GM23338 (cell line): ENCODE measurements around the gene CCNY. TPM values are rescaled to one million over a fixed set of nuclear protein-coding genes. Genes with fewer than 3 reads are reported as not detected.
A peak's percentile ranks its signal among the peaks of the same experiment; 100 is the strongest.

ENCODE experiments used
- ATAC-seq: fragments of 200-7000 bp; cut with Tn5 transposase; 3 replicates; pipeline ENCODE4 v1.9.1; 2020
- DNase-seq: peaks from one replicate; pipeline ENCODE4 v3.0.0-alpha.2; 2015; ENCODE audit warnings: low spot score
- H2AFZ ChIP-seq: fragments of 200-600 bp; sonication (generic); 2 replicates; pipeline ENCODE4 v1.8.0; 2016; ENCODE audit warnings: antibody characterized with exemption, mild to moderate bottlenecking, moderate library complexity
- H3F3A ChIP-seq: fragments of 200-600 bp; sonication (generic); replicated peaks from 2 replicates; pipeline ENCODE4 v1.8.0; 2017; ENCODE audit warnings: antibody characterized with exemption, mixed run types, low read depth
- H3K27ac ChIP-seq: fragments of 200-600 bp; sonication (generic); 2 replicates; pipeline ENCODE4 v1.6.1; 2016; ENCODE audit warnings: low read depth
- H3K27me3 ChIP-seq: fragments of 200-600 bp; sonication (generic); 2 replicates; pipeline ENCODE4 v1.8.0; 2016; ENCODE audit warnings: mild to moderate bottlenecking, mixed run types, moderate library complexity; ENCODE audit not compliant: insufficient read depth
- H3K36me3 ChIP-seq: fragments of 200-600 bp; sonication (generic); 2 replicates; pipeline ENCODE4 v1.8.0; 2016; ENCODE audit warnings: mild to moderate bottlenecking; ENCODE audit not compliant: insufficient read depth
- H3K4me1 ChIP-seq: fragments of 200-600 bp; sonication (generic); 2 replicates; pipeline ENCODE4 v1.8.0; 2016; ENCODE audit warnings: mild to moderate bottlenecking, moderate library complexity; ENCODE audit not compliant: insufficient read depth
- H3K4me2 ChIP-seq: fragments of 200-600 bp; sonication (generic); 2 replicates; pipeline ENCODE4 v1.7.1; 2017; ENCODE audit warnings: mixed run types
- H3K4me3 ChIP-seq: fragments of 200-600 bp; sonication (generic); 2 replicates; pipeline ENCODE4 v1.6.1; 2016; ENCODE audit warnings: mixed run types
- H3K79me2 ChIP-seq: fragments of 200-600 bp; sonication (generic); replicated peaks from 2 replicates; pipeline ENCODE4 v1.8.0; 2017; ENCODE audit warnings: mild to moderate bottlenecking; ENCODE audit not compliant: insufficient read depth
- H3K9me2 ChIP-seq: fragments of 200-600 bp; sonication (generic); 2 replicates; pipeline ENCODE4 v1.8.0; 2017; ENCODE audit not compliant: insufficient read depth
- H4K20me1 ChIP-seq: fragments of 200-600 bp; sonication (generic); replicated peaks from 2 replicates; pipeline ENCODE4 v1.8.0; 2017; ENCODE audit warnings: mild to moderate bottlenecking; ENCODE audit not compliant: insufficient read depth
- H3K27ac Mint-ChIP-seq: 2 replicates; pipeline ENCODE4 v1.8.0; 2020; ENCODE audit warnings: inconsistent platforms, mild to moderate bottlenecking, moderate library complexity, mixed read lengths
- H3K27me3 Mint-ChIP-seq: 3 replicates; pipeline ENCODE4 v1.8.0; 2022; ENCODE audit warnings: low read depth, mild to moderate bottlenecking, moderate library complexity, mixed read lengths, inconsistent platforms; ENCODE audit not compliant: insufficient read depth, poor library complexity
- H3K36me3 Mint-ChIP-seq: 3 replicates; pipeline ENCODE4 v1.8.0; 2021; ENCODE audit warnings: low read depth, mild to moderate bottlenecking, inconsistent platforms, moderate library complexity, mixed read lengths
- H3K4me1 Mint-ChIP-seq: 3 replicates; pipeline ENCODE4 v1.8.0; 2020; ENCODE audit warnings: mild to moderate bottlenecking, inconsistent platforms, mixed read lengths
- H3K4me3 Mint-ChIP-seq: 3 replicates; pipeline ENCODE4 v1.8.0; 2021; ENCODE audit warnings: moderate library complexity, mild to moderate bottlenecking, inconsistent platforms, mixed read lengths
- H3K9me3 Mint-ChIP-seq: 3 replicates; pipeline ENCODE4 v1.8.0; 2020; ENCODE audit warnings: moderate library complexity, mild to moderate bottlenecking, inconsistent platforms, mixed read lengths
- STAT1 ChIP-seq: IDR thresholded peaks from one replicate; pipeline ENCODE4 v1.6.1; 2016; ENCODE audit warnings: antibody characterized with exemption; ENCODE audit not compliant: unreplicated experiment
- ZNF331 ChIP-seq: fragments of 250-450 bp; sonication (Bioruptor Pico); IDR thresholded peaks from 2 replicates; pipeline ENCODE4 v1.5.0; 2020; ENCODE audit warnings: low read depth, mild to moderate bottlenecking, moderate library complexity
- polyA plus RNA-seq: library from polyadenylated mRNA; unstranded; fragments of >200 nt; fragmentation: Nextera tagmentation; extraction: Ambion mirVana; gene quantifications from 2 replicates; pipeline ENCODE4 v1.2.1, GENCODE V29; 2016
- total RNA-seq: library from RNA; depleted of rRNA; stranded (reverse); fragments of >200 nt; shearing (Covaris generic); gene quantifications from 2 replicates; pipeline ENCODE4 v1.2.3, GENCODE V29; 2014
- TF ChIP-seq, protein P1 (sequence below): IDR thresholded peaks from 2 replicates; pipeline ENCODE4 v1.6.1; 2016; ENCODE audit warnings: antibody characterized with exemption
- TF ChIP-seq, protein P2 (sequence below), 2 experiments: fragments of 200-600 bp in 1 of 2; sonication (generic) in 1 of 2; conservative IDR thresholded peaks; 2 replicates each; pipeline versions ENCODE4 v1.5.1 to v1.6.1; 2016 to 2017; ENCODE audit warnings: antibody characterized with exemption in 2 of 2, low read depth in 2 of 2, mild to moderate bottlenecking in 2 of 2, moderate library complexity in 1 of 2
- TF ChIP-seq, protein P3 (sequence below): IDR thresholded peaks from one replicate; pipeline ENCODE4 v1.6.1; 2018; ENCODE audit warnings: antibody characterized with exemption; ENCODE audit not compliant: unreplicated experiment

Gene CCNY
- total and polyA plus RNA-seq, 2 experiments from 2014 or later: 14.2 to 29.0 TPM

DNA sequence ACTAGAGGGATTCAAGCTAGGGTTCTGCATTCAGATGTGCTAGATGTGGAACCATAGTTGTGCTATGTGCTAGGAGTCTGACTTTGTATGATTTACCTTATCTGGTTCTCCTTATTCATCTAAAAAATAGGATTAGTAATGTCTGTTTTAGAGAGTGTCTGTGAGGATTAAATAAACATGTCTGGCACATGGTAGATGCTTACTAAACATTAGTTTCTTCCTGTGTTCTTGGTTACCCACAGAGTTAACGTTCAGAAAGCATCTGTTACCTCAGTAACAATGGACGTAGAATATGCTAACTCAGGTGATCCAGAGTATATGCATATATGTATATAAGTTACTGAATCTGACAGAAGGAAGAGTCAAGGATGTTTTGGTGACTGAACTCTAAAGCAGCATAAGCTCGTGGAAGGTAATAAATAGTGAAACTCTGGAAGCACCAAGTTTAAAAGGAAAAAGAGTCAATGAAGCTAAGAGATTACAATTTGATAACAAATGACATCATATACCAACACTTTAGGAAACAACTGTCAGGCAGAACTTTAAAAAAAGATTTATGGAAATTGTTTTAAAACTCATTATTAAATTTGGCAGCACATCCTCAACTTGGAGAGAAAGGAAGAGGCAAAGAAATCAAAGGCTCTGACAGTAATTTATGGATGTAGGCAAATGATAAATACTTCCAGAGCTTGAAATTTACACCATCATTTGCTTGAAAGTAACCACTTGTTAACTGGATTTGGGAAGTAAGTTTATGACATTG, 127.0 kb downstream of the CCNY start:
- Mint-ChIP-seq H3K27ac (no peak overlapping the region), H3K4me3 (no peak overlapping the region), H3K36me3 (no peaks in the 10 kb centered on the region), H3K9me3 (no peaks in the 10 kb centered on the region), H3K27me3 (no peaks in the 10 kb centered on the region), H3K4me1 (peaks cover 39% of the 10 kb centered on the region)
- Histone ChIP-seq H3F3A (no peaks in the 10 kb centered on the region), H4K20me1 (0 out of 2 replicates have a peak, but pooled peaks cover under 1% of the 10 kb centered on the region), H3K27ac (no peak overlapping the region), H3K79me2 (peaks cover 87% of the 10 kb centered on the region), H3K9me2 (peaks cover 5% of the 10 kb centered on the region), H3K27me3 (no peaks in the 10 kb centered on the region), H3K36me3 (no peaks in the 10 kb centered on the region), H3K4me2 (0 out of 2 replicates have a peak overlapping the region, but pooled peaks have one; percentile 63), H3K4me1 (peaks cover 69% of the 10 kb centered on the region), H3K4me3 (no peak overlapping the region), H2AFZ (no peak overlapping the region)
- TF ChIP-seq, protein P1, sequence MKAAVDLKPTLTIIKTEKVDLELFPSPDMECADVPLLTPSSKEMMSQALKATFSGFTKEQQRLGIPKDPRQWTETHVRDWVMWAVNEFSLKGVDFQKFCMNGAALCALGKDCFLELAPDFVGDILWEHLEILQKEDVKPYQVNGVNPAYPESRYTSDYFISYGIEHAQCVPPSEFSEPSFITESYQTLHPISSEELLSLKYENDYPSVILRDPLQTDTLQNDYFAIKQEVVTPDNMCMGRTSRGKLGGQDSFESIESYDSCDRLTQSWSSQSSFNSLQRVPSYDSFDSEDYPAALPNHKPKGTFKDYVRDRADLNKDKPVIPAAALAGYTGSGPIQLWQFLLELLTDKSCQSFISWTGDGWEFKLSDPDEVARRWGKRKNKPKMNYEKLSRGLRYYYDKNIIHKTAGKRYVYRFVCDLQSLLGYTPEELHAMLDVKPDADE: no peak
- TF ChIP-seq, protein P2, sequence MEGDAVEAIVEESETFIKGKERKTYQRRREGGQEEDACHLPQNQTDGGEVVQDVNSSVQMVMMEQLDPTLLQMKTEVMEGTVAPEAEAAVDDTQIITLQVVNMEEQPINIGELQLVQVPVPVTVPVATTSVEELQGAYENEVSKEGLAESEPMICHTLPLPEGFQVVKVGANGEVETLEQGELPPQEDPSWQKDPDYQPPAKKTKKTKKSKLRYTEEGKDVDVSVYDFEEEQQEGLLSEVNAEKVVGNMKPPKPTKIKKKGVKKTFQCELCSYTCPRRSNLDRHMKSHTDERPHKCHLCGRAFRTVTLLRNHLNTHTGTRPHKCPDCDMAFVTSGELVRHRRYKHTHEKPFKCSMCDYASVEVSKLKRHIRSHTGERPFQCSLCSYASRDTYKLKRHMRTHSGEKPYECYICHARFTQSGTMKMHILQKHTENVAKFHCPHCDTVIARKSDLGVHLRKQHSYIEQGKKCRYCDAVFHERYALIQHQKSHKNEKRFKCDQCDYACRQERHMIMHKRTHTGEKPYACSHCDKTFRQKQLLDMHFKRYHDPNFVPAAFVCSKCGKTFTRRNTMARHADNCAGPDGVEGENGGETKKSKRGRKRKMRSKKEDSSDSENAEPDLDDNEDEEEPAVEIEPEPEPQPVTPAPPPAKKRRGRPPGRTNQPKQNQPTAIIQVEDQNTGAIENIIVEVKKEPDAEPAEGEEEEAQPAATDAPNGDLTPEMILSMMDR (conservative IDR thresholded peaks at IDR 0.05; ENCODE audit: low read depth in 2 of 2): no peak
- no peak for TF ChIP-seq ZNF331 (CRISPR knock-in tag)
- TF ChIP-seq STAT1: no peak
- TF ChIP-seq, protein P3, sequence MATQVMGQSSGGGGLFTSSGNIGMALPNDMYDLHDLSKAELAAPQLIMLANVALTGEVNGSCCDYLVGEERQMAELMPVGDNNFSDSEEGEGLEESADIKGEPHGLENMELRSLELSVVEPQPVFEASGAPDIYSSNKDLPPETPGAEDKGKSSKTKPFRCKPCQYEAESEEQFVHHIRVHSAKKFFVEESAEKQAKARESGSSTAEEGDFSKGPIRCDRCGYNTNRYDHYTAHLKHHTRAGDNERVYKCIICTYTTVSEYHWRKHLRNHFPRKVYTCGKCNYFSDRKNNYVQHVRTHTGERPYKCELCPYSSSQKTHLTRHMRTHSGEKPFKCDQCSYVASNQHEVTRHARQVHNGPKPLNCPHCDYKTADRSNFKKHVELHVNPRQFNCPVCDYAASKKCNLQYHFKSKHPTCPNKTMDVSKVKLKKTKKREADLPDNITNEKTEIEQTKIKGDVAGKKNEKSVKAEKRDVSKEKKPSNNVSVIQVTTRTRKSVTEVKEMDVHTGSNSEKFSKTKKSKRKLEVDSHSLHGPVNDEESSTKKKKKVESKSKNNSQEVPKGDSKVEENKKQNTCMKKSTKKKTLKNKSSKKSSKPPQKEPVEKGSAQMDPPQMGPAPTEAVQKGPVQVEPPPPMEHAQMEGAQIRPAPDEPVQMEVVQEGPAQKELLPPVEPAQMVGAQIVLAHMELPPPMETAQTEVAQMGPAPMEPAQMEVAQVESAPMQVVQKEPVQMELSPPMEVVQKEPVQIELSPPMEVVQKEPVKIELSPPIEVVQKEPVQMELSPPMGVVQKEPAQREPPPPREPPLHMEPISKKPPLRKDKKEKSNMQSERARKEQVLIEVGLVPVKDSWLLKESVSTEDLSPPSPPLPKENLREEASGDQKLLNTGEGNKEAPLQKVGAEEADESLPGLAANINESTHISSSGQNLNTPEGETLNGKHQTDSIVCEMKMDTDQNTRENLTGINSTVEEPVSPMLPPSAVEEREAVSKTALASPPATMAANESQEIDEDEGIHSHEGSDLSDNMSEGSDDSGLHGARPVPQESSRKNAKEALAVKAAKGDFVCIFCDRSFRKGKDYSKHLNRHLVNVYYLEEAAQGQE: no peak
- DNase-seq: no peak
- no peak for ATAC-seq

DNA sequence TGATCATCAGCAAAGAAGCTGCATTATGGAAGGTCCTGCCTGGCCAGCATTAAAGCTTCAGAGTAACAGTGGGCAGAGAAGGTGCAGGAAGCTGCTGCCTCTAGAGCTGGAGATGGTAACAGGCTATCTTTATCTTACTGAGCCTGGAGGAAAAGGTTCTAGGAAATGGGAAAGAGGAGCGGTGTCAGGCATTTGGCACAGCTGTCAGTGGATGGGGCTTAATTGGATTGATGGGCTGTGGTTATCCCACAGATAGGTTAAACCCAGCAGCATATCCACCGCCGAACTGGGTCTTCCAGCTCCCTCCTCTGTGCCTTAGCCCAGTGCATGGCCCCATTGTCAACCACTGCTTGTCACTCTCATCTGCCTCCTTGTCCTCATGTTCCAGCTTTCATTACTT, 127.6 kb downstream of the CCNY start:
- Histone ChIP-seq H3K27me3 (no peaks in the 10 kb centered on the region), H4K20me1 (0 out of 2 replicates have a peak, but pooled peaks cover 3% of the 10 kb centered on the region), H3K4me2 (peak overlapping the region; percentile 63), H3K79me2 (peaks cover 87% of the 10 kb centered on the region), H3K4me1 (peaks cover 63% of the 10 kb centered on the region), H3K9me2 (peaks cover 5% of the 10 kb centered on the region), H3K4me3 (peak overlapping the region; percentile 34; the same call in 1 of the 2 replicates), H2AFZ (no peak overlapping the region), H3K27ac (peak overlapping the region; percentile 72; the same call in 1 of the 2 replicates), H3K36me3 (no peaks in the 10 kb centered on the region), H3F3A (no peaks in the 10 kb centered on the region)
- peaks cover 36% of the 10 kb centered on the region for H3K4me1 Mint-ChIP-seq
- ATAC-seq: no peak
- H3K27ac Mint-ChIP-seq: no peak overlapping the region
- H3K36me3 Mint-ChIP-seq: no peaks in the 10 kb centered on the region
- no peaks in the 10 kb centered on the region for H3K27me3 Mint-ChIP-seq
- no peak for TF ChIP-seq STAT1
- no peak overlapping the region for H3K4me3 Mint-ChIP-seq
- no peaks in the 10 kb centered on the region for H3K9me3 Mint-ChIP-seq
- no peak for DNase-seq
